Neutrophil (primary cell): ENCODE measurements around the gene NFKBIE.
A peak's percentile ranks its signal among the peaks of the same experiment; 100 is the strongest.

ENCODE experiments used
- H3K27ac ChIP-seq: fragments of 200-600 bp; sonication (generic); 2 replicates; pipeline ENCODE4 v1.5.1; 2016; ENCODE audit warnings: mild to moderate bottlenecking, moderate library complexity
- H3K27me3 ChIP-seq: fragments of 200-600 bp; sonication (generic); 2 replicates; pipeline ENCODE4 v1.6.0; 2016; ENCODE audit warnings: mild to moderate bottlenecking
- H3K36me3 ChIP-seq: fragments of 200-600 bp; sonication (generic); 2 replicates; pipeline ENCODE4 v1.5.1; 2017
- H3K4me1 ChIP-seq, 2 experiments: fragments of 200-600 bp in 1 of 2; sonication (generic) in 1 of 2; 1 replicate in 1 of 2; 2 replicates in 1 of 2; pipeline versions ENCODE4 v1.5.1 to v1.6.1; 2013 to 2016; ENCODE audit warnings: low read depth in 1 of 2, low read length in 1 of 2, mild to moderate bottlenecking in 1 of 2, moderate library complexity in 1 of 2; ENCODE audit not compliant: control insufficient read depth in 1 of 2, insufficient read depth in 1 of 2
- H3K4me3 ChIP-seq, 2 experiments: fragments of 200-600 bp in 1 of 2; sonication (generic) in 1 of 2; 1 replicate in 1 of 2; 2 replicates in 1 of 2; pipeline ENCODE4 v1.5.1; 2013 to 2016; ENCODE audit warnings: low read depth in 1 of 2, low read length in 1 of 2, mild to moderate bottlenecking in 1 of 2, moderate library complexity in 1 of 2
- H3K9me3 ChIP-seq: fragments of 200-600 bp; sonication (generic); 2 replicates; pipeline ENCODE4 v1.5.1; 2016
- CTCF ChIP-seq: fragments of 200-600 bp; sonication (generic); IDR thresholded peaks from 2 replicates; pipeline ENCODE4 v1.5.1; 2016; ENCODE audit warnings: antibody characterized with exemption

The NFKBIE gene

DNA sequence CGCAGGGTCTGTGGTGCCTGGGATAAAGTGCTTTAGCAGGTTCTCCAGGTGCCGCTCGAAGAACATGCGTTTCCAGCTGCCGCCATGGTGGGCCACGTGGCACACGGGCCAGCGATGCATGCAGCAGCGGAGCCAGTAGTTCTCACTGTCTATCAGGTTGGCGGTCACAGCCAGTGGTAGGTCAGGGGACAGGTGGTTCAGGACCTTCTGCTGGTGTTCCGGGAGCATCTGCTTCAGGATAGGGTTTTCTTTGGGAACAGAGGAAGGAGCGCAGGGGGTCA lies 20.9 kb upstream of the NFKBIE start:
- Histone ChIP-seq H3K4me1 (peaks cover 26 to 28% of the 10 kb centered on the region in 2 experiments), H3K27me3 (peaks cover 58% of the 10 kb centered on the region), H3K36me3 (no peaks in the 10 kb centered on the region), H3K4me3 (no peak overlapping the region), H3K9me3 (no peaks in the 10 kb centered on the region), H3K27ac (no peak overlapping the region)
- no peak for TF ChIP-seq CTCF

- TF ChIP-seq CTCF: no peak
- no peak overlapping the region for H3K27ac ChIP-seq
- H3K27me3 ChIP-seq: peaks cover 58% of the 10 kb centered on the region
- no peaks in the 10 kb centered on the region for H3K36me3 ChIP-seq
- peaks cover 26 to 28% of the 10 kb centered on the region in 2 experiments for H3K4me1 ChIP-seq
- no peak overlapping the region for H3K4me3 ChIP-seq
- no peaks in the 10 kb centered on the region for H3K9me3 ChIP-seq
Observed at GRCh38 chr6:44285552-44286284, 20.4 kb upstream of the NFKBIE start.

DNA sequence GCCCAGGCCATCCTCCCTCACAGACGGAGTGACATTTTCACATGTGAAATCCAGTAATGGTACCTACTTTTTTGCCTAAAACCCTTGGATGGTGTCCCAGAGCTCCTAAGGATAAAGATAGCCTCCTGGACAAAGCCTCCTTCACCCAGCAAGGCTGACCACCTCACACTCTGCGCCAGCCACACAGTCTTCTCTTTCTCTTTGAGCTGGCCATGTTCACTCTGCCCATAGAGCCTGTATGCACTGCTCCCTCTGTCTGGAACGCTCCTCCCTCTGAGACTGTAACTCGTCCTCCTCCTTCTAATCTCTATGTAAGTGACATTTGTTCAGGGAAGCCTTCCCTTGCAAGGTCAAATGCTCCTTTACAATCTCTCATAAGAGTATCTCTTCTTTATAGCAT lies 19.5 kb upstream of the NFKBIE start:
- no peaks in the 10 kb centered on the region for H3K9me3 ChIP-seq
- peaks cover 26 to 28% of the 10 kb centered on the region in 2 experiments for H3K4me1 ChIP-seq
- no peak overlapping the region for H3K27ac ChIP-seq
- H3K27me3 ChIP-seq: peaks cover 58% of the 10 kb centered on the region
- TF ChIP-seq CTCF: no peak
- H3K4me3 ChIP-seq: no peak overlapping the region
- no peaks in the 10 kb centered on the region for H3K36me3 ChIP-seq

DNA sequence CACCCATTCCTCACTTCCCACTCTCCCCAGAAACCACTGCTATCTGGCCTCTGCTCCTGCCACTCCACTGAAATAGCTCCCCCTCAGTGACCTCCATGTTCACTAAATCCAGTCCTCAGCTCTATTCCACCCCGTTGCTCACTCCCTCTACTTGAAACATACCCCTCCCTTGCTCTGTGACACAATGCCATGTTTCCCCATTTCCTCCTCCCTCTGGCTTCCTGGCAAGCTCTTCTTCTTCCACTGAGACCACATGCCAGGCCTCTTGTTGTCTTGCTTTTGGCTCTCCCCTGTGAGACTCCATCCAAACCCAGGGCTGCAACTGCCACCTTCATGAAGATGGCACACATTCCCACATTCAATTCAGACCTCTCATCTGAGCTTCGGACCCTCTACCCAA lies 18.8 kb upstream of the NFKBIE start:
- no peak for TF ChIP-seq CTCF
- Histone ChIP-seq H3K9me3 (no peaks in the 10 kb centered on the region), H3K4me3 (no peak overlapping the region), H3K4me1 (peaks cover 26 to 28% of the 10 kb centered on the region in 2 experiments), H3K36me3 (no peaks in the 10 kb centered on the region), H3K27me3 (peaks cover 58% of the 10 kb centered on the region), H3K27ac (peak overlapping the region; percentile 33)

- Histone ChIP-seq H3K36me3 (no peaks in the 10 kb centered on the region), H3K27ac (no peak overlapping the region), H3K4me1 (peaks cover 15 to 24% of the 10 kb centered on the region in 2 experiments), H3K9me3 (no peaks in the 10 kb centered on the region), H3K27me3 (peaks cover 81% of the 10 kb centered on the region), H3K4me3 (no peak overlapping the region)
- TF ChIP-seq CTCF: no peak
Observed at GRCh38 chr6:44278774-44279697, 13.7 kb upstream of the NFKBIE start.
